ENCODE measurements around the gene FNDC10. TPM values are rescaled to one million over a fixed set of nuclear protein-coding genes. Genes with fewer than 3 reads are reported as not detected.

Gene FNDC10
- total RNA-seq, 2 donors from 2014 or later: 1.3 to 2.3 TPM

GRCh38 chr1:1602968-1603506 lies 3.1 kb upstream of the FNDC10 start:
- no peak overlapping the region for H3K27ac ChIP-seq
- intact Hi-C loops (cut with DNase I): no loop called here
- TF ChIP-seq POLR2A (IDR thresholded peaks at IDR 0.05) (no peak), CTCF (IDR thresholded peaks at IDR 0.05) (no peak)
- H3K9me3 ChIP-seq: no peaks in the 10 kb centered on the region
- 53 to 63% methylated on average over 6 to 13 of the region's 13 CpGs for WGBS, 2 donors
- H3K36me3 ChIP-seq (replicated peaks in 1 of 2; ENCODE audit: insufficient read depth in 1 of 2, low read depth in 2 of 2): no peaks in the 10 kb centered on the region
- no peaks in the 10 kb centered on the region for H3K27me3 ChIP-seq
- peaks cover 15% of the 10 kb centered on the region for H3K4me1 ChIP-seq
- no peak overlapping the region for H3K4me3 ChIP-seq
- DNase-seq: peak in 1 of 4 donors; percentile 13
- ATAC-seq: no peak

- H3K9me3 ChIP-seq: no peaks in the 10 kb centered on the region
- intact Hi-C loops (cut with DNase I): no loop called here
- no peak for TF ChIP-seq POLR2A (IDR thresholded peaks at IDR 0.05)
- TF ChIP-seq CTCF (IDR thresholded peaks at IDR 0.05): no peak
- peak in 1 of 4 donors; percentile 7 for DNase-seq
- no peaks in the 10 kb centered on the region for H3K27me3 ChIP-seq
- H3K4me1 ChIP-seq: peaks cover 21% of the 10 kb centered on the region
- WGBS, 2 donors: 51 to 53% methylated on average over 16 to 17 of the region's 18 CpGs
- H3K27ac ChIP-seq: no peak overlapping the region
- no peak overlapping the region for H3K4me3 ChIP-seq
- no peaks in the 10 kb centered on the region for H3K36me3 ChIP-seq (replicated peaks in 1 of 2; ENCODE audit: insufficient read depth in 1 of 2, low read depth in 2 of 2)
- no peak for ATAC-seq
Measured at GRCh38 chr1:1602304-1602967, 2.5 kb upstream of the FNDC10 start.

- peak in 1 of 4 donors; percentile 7 for DNase-seq
- no peak for ATAC-seq
- intact Hi-C loops (cut with DNase I): no loop called here
- Histone ChIP-seq H3K27ac (no peak overlapping the region), H3K4me3 (no peak overlapping the region), H3K9me3 (no peaks in the 10 kb centered on the region), H3K36me3 (replicated peaks in 1 of 2; ENCODE audit: insufficient read depth in 1 of 2, low read depth in 2 of 2) (no peaks in the 10 kb centered on the region), H3K4me1 (peaks cover 26% of the 10 kb centered on the region), H3K27me3 (no peaks in the 10 kb centered on the region)
- 78 to 85% methylated on average over 9 to 12 of the region's 15 CpGs for WGBS, 2 donors
- no peak for TF ChIP-seq POLR2A (IDR thresholded peaks at IDR 0.05)
- no peak for TF ChIP-seq CTCF (IDR thresholded peaks at IDR 0.05)
Measured at GRCh38 chr1:1601564-1602303, 1.8 kb upstream of the FNDC10 start.

GRCh38 chr1:1600861-1601563 lies 1.1 kb upstream of the FNDC10 start:
- Histone ChIP-seq H3K27ac (no peak overlapping the region), H3K36me3 (replicated peaks in 1 of 2; ENCODE audit: insufficient read depth in 1 of 2, low read depth in 2 of 2) (no peaks in the 10 kb centered on the region), H3K4me1 (peaks cover 26% of the 10 kb centered on the region), H3K4me3 (no peak overlapping the region), H3K9me3 (no peaks in the 10 kb centered on the region), H3K27me3 (no peaks in the 10 kb centered on the region)
- intact Hi-C loops (cut with DNase I): no loop called here
- WGBS, 2 donors: 66% methylated on average over 19 of the region's 22 CpGs; no CpG with 5 or more reads in 1 of the 2 donors
- peak in 1 of 4 donors; percentile 11 for DNase-seq
- TF ChIP-seq CTCF (IDR thresholded peaks at IDR 0.05): no peak
- TF ChIP-seq POLR2A (IDR thresholded peaks at IDR 0.05): no peak
- no peak for ATAC-seq
